Astrocyte of the spinal cord (primary cell): ENCODE measurements around the gene TSGA10IP.

Experiments used
- DNase-seq: peaks from one replicate; pipeline ENCODE4 v3.0.0; 2011; ENCODE audit warnings: low read depth, low spot score
- H3K4me3 ChIP-seq: 2 replicates; pipeline ENCODE4 v1.5.1; 2011; ENCODE audit warnings: low read depth, mild to moderate bottlenecking, low read length, moderate library complexity
- in situ Hi-C: cut with HindIII; loops from 2 replicates; pipeline ENCODE4 v1.10.0; 2017; ENCODE audit warnings: low sequenced_read_pairs
- TF ChIP-seq, protein P1 (sequence below): IDR thresholded peaks from 2 replicates; pipeline ENCODE4 v1.5.1; 2012; ENCODE audit warnings: low read depth, mild to moderate bottlenecking, low read length, inconsistent platforms

TSGA10IP gene

DNA sequence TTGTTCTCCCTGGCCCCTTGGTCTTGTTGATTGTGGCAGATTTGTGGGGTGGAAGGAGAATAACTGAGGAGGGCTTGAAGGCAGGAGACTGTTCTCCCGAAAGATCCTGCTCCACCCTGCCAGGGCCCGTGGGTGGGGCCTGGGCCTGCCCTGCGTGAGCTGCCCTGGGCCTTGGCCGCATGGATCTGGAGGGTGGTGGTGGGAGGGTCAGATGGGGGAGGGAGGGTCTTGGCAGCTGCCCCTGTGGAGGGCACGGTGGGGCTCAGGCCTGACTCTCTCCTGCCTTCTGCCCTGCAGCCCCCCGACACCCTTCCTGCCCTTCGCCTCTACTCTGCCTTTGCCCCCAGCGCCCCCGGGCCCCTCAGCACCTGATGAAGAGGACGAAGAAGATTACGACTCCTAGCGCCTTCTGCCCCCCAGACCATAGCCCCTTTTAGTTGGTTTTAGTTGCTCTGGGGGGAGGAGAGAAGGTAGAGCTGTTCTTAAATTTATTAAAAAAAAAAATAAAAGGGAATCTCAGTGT is 24.2 kb upstream of the TSGA10IP start:
- in situ Hi-C loops: no loop called here
- no peak for DNase-seq
- TF ChIP-seq, protein P1, sequence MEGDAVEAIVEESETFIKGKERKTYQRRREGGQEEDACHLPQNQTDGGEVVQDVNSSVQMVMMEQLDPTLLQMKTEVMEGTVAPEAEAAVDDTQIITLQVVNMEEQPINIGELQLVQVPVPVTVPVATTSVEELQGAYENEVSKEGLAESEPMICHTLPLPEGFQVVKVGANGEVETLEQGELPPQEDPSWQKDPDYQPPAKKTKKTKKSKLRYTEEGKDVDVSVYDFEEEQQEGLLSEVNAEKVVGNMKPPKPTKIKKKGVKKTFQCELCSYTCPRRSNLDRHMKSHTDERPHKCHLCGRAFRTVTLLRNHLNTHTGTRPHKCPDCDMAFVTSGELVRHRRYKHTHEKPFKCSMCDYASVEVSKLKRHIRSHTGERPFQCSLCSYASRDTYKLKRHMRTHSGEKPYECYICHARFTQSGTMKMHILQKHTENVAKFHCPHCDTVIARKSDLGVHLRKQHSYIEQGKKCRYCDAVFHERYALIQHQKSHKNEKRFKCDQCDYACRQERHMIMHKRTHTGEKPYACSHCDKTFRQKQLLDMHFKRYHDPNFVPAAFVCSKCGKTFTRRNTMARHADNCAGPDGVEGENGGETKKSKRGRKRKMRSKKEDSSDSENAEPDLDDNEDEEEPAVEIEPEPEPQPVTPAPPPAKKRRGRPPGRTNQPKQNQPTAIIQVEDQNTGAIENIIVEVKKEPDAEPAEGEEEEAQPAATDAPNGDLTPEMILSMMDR: no peak
- H3K4me3 ChIP-seq: no peak overlapping the region

DNA sequence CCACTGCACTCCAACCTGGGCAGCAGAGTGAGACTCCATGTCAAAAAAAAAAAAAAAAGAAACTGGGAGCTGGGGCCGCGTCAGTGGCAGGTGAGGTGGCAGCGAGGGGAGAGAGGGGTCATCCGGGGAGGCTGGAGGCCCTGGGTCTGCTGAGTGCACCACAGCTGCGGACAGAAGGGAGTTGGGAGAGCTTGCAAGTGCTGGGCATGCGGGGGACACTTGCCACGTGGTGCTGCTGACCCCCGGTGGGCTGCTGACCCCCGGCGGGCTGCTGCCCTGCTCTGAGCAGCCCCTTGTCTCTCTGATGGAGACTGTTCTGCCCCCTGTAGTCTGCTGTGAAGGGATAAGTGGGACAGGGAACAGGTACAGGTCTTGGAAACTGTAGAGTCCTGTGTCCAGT is 23.4 kb upstream of the TSGA10IP start:
- no peak for DNase-seq
- TF ChIP-seq, protein P1: no peak
- in situ Hi-C loops: no loop called here
- no peak overlapping the region for H3K4me3 ChIP-seq

DNA sequence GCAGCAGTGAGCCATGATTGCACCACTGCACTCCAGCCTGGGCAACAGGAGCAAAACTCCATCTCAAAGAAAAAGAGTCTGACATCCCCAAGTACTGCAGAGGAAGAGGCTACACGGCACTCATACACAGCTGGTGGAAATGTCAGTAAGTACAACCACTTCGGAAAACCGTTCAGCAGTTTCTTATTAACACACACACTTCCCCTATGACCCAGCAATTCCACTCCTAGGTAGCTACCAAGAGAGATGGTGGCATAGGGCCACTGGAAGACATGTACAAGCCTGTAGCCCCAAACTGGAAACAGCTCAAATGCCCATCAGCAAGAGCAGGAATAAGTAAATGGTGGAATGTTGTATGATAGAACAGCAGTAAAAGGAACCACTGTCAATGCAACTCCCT is 22.7 kb upstream of the TSGA10IP start:
- in situ Hi-C loops: no loop called here
- no peak for DNase-seq
- H3K4me3 ChIP-seq: no peak overlapping the region
- TF ChIP-seq, protein P1: no peak

DNA sequence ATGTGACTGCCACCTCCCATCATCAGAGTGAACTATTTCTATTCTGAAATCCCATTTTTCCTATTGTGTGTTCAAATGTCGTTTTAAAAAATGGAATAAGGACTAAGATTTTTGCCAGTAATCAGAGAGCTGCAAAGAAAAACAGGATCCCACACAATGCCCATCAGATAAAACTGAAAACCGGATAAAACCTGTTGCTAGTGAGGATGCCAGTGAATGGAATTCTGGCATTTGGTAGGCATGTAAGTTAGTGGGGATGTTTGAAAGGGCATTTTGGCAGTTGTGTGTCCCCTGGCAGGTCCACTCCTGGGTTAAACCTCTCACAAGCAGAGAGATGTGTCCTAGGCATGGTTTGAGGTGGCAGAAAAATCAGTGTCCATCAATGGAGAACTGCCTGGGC is 19.9 kb upstream of the TSGA10IP start:
- in situ Hi-C loops: no loop called here
- TF ChIP-seq, protein P1: no peak
- H3K4me3 ChIP-seq: no peak overlapping the region
- DNase-seq: no peak

DNA sequence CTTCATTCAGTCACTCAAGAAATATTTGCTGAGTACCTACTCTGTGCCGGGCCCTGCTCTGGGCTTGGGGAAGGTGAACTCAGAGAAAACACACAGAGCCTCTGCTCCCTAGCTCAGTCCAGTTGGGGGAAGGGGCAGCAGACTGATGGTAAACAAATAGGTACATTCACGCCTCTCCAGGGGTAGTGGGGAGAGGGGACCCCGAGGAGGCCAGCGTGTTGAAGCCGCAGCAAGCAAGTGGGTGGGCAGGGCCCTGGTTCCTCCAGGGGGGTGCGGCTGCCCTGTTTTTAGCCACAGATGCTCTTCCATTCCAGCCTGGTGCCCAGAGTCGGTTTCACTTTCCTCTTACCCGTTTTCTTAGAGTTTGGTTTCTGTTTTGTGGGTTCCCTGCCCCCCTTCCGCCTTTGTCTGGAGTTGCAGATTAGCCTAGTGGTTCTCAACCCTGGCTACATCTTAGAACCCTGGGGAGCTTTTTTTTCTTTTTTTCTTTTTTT is 17.3 kb upstream of the TSGA10IP start:
- DNase-seq: no peak
- TF ChIP-seq, protein P1: no peak
- no peak overlapping the region for H3K4me3 ChIP-seq
- in situ Hi-C loops: no loop called here

DNA sequence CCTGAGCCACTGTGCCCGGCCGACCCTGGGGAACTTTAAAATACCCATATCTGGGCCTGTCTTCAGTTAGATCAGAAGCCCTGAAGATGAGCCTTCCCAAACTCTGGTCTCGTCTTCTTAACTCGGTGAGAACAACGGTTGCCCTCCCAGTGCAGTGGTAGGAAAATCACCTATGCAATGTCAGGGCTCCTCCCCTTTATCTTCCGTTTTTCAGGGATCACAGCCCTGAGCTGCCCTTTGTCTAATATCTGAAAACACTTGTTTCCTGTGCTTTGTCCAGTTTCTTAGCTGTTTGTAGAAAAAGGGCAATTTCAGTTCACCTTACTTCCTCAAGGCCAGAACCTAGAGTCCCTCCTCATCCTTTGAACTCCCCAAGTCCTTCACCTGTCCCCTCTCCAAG is 16.6 kb upstream of the TSGA10IP start:
- no peak overlapping the region for H3K4me3 ChIP-seq
- TF ChIP-seq, protein P1: no peak
- in situ Hi-C loops: no loop called here
- no peak for DNase-seq
